SK-N-SH treated with all-trans-retinoic acid at 6 μM for 48 hours (cell line): ENCODE results near the gene METTL6.

Experiments
- ATAC-seq: fragments of 200-7000 bp; cut with Tn5 transposase; 3 replicates; pipeline ENCODE4 v1.9.1; 2020; ENCODE audit warnings: mild to moderate bottlenecking, moderate library complexity
- ARNTL ChIP-seq: fragments of 450-650 bp; formaldehyde crosslinking; IDR thresholded peaks from 2 replicates; pipeline ENCODE4 v1.5.0; 2020; ENCODE audit warnings: low read depth, mild to moderate bottlenecking, moderate library complexity, borderline replicate concordance
- BACH2 ChIP-seq: fragments of 250-450 bp; sonication (Bioruptor Pico); IDR thresholded peaks from 2 replicates; pipeline ENCODE4 v1.9.0; 2021; ENCODE audit warnings: mild to moderate bottlenecking, borderline replicate concordance
- CSDC2 ChIP-seq: fragments of 250-450 bp; sonication (Bioruptor Pico); IDR thresholded peaks from 2 replicates; pipeline ENCODE4 v1.5.0; 2020; ENCODE audit warnings: mild to moderate bottlenecking, moderate library complexity
- ESRRG ChIP-seq: fragments of 250-450 bp; sonication (Bioruptor Pico); IDR thresholded peaks from 2 replicates; pipeline ENCODE4 v1.6.1; 2021; ENCODE audit warnings: mild to moderate bottlenecking
- ISL1 ChIP-seq: fragments of 250-450 bp; sonication (Bioruptor Pico); IDR thresholded peaks from 2 replicates; pipeline ENCODE4 v2.1.2; 2022; ENCODE audit warnings: mild to moderate bottlenecking, moderate library complexity
- OSR1 ChIP-seq: fragments of 250-450 bp; sonication (Bioruptor Pico); IDR thresholded peaks from 2 replicates; pipeline ENCODE4 v1.8.0; 2022; ENCODE audit warnings: moderate library complexity, mild to moderate bottlenecking, inconsistent platforms
- RARB ChIP-seq: fragments of 250-450 bp; sonication (Bioruptor Pico); IDR thresholded peaks from 2 replicates; pipeline ENCODE4 v1.8.0; 2021; ENCODE audit warnings: mild to moderate bottlenecking, moderate library complexity
- SNAI2 ChIP-seq: fragments of 250-450 bp; sonication (Bioruptor Pico); IDR thresholded peaks from 2 replicates; pipeline ENCODE4 v1.5.0; 2020; ENCODE audit warnings: mild to moderate bottlenecking, moderate library complexity
- TCF4 ChIP-seq: fragments of 250-450 bp; sonication (Bioruptor Pico); IDR thresholded peaks from 2 replicates; pipeline ENCODE4 v1.8.0; 2021; ENCODE audit warnings: mild to moderate bottlenecking, moderate library complexity, borderline replicate concordance
- TOX ChIP-seq: fragments of 250-450 bp; sonication (Bioruptor Pico); IDR thresholded peaks from 2 replicates; pipeline ENCODE4 v1.8.0; 2021; ENCODE audit warnings: mild to moderate bottlenecking, moderate library complexity, borderline replicate concordance
- ZC3H10 ChIP-seq: fragments of 250-450 bp; sonication (Bioruptor Pico); IDR thresholded peaks from 2 replicates; pipeline ENCODE4 v1.5.1; 2021; ENCODE audit warnings: mild to moderate bottlenecking, moderate library complexity
- ZFP3 ChIP-seq: fragments of 250-450 bp; sonication (Bioruptor Pico); IDR thresholded peaks from 2 replicates; pipeline ENCODE4 v1.5.0; 2020; ENCODE audit warnings: mild to moderate bottlenecking, moderate library complexity
- ZFP30 ChIP-seq: fragments of 450-650 bp; formaldehyde crosslinking; IDR thresholded peaks from 2 replicates; pipeline ENCODE4 v1.5.0; 2022; ENCODE audit warnings: mild to moderate bottlenecking, moderate library complexity
- ZNF565 ChIP-seq: fragments of 450-650 bp; formaldehyde crosslinking; conservative IDR thresholded peaks from 2 replicates; pipeline ENCODE4 v1.5.0; 2020; ENCODE audit warnings: low read depth, mild to moderate bottlenecking, moderate library complexity
- ZNF70 ChIP-seq: fragments of 450-650 bp; formaldehyde crosslinking; IDR thresholded peaks from 2 replicates; pipeline ENCODE4 v1.5.0; 2020; ENCODE audit warnings: mild to moderate bottlenecking, moderate library complexity
- ZNF8 ChIP-seq: fragments of 450-650 bp; formaldehyde crosslinking; IDR thresholded peaks from 2 replicates; pipeline ENCODE4 v1.5.0; 2020; ENCODE audit warnings: mild to moderate bottlenecking, moderate library complexity
- TF ChIP-seq, protein P1 (sequence below): fragments of 250-450 bp; sonication (Bioruptor Pico); IDR thresholded peaks from 2 replicates; pipeline ENCODE4 v1.5.1; 2020; ENCODE audit warnings: low read depth, mild to moderate bottlenecking, moderate library complexity
- TF ChIP-seq, protein P2 (sequence below): fragments of 250-450 bp; sonication (Bioruptor Pico); IDR thresholded peaks from 2 replicates; pipeline ENCODE4 v1.8.0; 2020; ENCODE audit warnings: mild to moderate bottlenecking, moderate library complexity, borderline replicate concordance
- TF ChIP-seq, protein P3 (sequence below): fragments of 250-450 bp; sonication (Bioruptor Pico); IDR thresholded peaks from 2 replicates; pipeline ENCODE4 v1.5.1; 2021; ENCODE audit warnings: mild to moderate bottlenecking, moderate library complexity
- TF ChIP-seq, protein P4 (sequence below): fragments of 250-450 bp; sonication (Bioruptor Pico); IDR thresholded peaks from 2 replicates; pipeline ENCODE4 v1.5.0; 2020; ENCODE audit warnings: mild to moderate bottlenecking, moderate library complexity
- TF ChIP-seq, protein P5 (sequence below): fragments of 250-450 bp; sonication (Bioruptor Pico); IDR thresholded peaks from 2 replicates; pipeline ENCODE4 v1.8.0; 2021; ENCODE audit warnings: low read depth, mild to moderate bottlenecking, moderate library complexity, borderline replicate concordance

The METTL6 gene

DNA sequence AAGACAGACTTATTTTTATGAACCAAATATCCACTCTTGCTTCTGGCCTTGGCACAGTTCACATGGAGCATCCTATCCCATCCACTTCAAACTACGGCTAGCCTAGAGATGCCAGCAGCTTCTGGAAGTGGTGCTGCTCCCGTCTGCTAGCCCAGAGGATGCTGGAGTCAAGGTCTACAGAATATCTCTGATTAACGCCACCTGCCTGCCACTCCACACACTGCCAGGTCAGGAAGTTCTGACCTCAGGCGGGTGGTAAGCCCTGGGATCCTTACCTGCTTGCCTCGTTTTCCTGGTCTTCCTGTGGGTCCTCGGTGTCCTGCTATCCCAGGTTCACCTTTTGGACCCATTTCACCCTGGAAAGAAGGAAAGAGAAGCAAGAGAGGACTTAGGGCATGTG lies 42.9 kb upstream of the METTL6 start:
- TF ChIP-seq ZNF8 (CRISPR knock-in tag) (no peak), ARNTL (CRISPR knock-in tag) (no peak), ZFP3 (no peak), ZC3H10 (no peak), SNAI2 (CRISPR knock-in tag) (no peak), TCF4 (CRISPR knock-in tag) (no peak), BACH2 (no peak), RARB (CRISPR knock-in tag) (no peak), ZNF70 (CRISPR knock-in tag) (no peak), ESRRG (CRISPR knock-in tag) (no peak), ISL1 (CRISPR knock-in tag) (no peak), ZNF565 (CRISPR knock-in tag) (no peak), CSDC2 (CRISPR knock-in tag) (no peak), ZFP30 (CRISPR knock-in tag) (no peak), OSR1 (CRISPR knock-in tag) (no peak)
- TF ChIP-seq, protein P1, sequence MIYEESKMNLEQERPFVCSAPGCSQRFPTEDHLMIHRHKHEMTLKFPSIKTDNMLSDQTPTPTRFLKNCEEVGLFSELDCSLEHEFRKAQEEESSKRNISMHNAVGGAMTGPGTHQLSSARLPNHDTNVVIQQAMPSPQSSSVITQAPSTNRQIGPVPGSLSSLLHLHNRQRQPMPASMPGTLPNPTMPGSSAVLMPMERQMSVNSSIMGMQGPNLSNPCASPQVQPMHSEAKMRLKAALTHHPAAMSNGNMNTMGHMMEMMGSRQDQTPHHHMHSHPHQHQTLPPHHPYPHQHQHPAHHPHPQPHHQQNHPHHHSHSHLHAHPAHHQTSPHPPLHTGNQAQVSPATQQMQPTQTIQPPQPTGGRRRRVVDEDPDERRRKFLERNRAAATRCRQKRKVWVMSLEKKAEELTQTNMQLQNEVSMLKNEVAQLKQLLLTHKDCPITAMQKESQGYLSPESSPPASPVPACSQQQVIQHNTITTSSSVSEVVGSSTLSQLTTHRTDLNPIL (CRISPR knock-in tag) = no peak
- TF ChIP-seq, protein P2, sequence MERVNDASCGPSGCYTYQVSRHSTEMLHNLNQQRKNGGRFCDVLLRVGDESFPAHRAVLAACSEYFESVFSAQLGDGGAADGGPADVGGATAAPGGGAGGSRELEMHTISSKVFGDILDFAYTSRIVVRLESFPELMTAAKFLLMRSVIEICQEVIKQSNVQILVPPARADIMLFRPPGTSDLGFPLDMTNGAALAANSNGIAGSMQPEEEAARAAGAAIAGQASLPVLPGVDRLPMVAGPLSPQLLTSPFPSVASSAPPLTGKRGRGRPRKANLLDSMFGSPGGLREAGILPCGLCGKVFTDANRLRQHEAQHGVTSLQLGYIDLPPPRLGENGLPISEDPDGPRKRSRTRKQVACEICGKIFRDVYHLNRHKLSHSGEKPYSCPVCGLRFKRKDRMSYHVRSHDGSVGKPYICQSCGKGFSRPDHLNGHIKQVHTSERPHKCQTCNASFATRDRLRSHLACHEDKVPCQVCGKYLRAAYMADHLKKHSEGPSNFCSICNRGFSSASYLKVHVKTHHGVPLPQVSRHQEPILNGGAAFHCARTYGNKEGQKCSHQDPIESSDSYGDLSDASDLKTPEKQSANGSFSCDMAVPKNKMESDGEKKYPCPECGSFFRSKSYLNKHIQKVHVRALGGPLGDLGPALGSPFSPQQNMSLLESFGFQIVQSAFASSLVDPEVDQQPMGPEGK (CRISPR knock-in tag) = no peak
- TF ChIP-seq, protein P3, sequence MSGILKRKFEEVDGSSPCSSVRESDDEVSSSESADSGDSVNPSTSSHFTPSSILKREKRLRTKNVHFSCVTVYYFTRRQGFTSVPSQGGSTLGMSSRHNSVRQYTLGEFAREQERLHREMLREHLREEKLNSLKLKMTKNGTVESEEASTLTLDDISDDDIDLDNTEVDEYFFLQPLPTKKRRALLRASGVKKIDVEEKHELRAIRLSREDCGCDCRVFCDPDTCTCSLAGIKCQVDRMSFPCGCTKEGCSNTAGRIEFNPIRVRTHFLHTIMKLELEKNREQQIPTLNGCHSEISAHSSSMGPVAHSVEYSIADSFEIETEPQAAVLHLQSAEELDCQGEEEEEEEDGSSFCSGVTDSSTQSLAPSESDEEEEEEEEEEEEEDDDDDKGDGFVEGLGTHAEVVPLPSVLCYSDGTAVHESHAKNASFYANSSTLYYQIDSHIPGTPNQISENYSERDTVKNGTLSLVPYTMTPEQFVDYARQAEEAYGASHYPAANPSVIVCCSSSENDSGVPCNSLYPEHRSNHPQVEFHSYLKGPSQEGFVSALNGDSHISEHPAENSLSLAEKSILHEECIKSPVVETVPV = no peak
- TF ChIP-seq, protein P4, sequence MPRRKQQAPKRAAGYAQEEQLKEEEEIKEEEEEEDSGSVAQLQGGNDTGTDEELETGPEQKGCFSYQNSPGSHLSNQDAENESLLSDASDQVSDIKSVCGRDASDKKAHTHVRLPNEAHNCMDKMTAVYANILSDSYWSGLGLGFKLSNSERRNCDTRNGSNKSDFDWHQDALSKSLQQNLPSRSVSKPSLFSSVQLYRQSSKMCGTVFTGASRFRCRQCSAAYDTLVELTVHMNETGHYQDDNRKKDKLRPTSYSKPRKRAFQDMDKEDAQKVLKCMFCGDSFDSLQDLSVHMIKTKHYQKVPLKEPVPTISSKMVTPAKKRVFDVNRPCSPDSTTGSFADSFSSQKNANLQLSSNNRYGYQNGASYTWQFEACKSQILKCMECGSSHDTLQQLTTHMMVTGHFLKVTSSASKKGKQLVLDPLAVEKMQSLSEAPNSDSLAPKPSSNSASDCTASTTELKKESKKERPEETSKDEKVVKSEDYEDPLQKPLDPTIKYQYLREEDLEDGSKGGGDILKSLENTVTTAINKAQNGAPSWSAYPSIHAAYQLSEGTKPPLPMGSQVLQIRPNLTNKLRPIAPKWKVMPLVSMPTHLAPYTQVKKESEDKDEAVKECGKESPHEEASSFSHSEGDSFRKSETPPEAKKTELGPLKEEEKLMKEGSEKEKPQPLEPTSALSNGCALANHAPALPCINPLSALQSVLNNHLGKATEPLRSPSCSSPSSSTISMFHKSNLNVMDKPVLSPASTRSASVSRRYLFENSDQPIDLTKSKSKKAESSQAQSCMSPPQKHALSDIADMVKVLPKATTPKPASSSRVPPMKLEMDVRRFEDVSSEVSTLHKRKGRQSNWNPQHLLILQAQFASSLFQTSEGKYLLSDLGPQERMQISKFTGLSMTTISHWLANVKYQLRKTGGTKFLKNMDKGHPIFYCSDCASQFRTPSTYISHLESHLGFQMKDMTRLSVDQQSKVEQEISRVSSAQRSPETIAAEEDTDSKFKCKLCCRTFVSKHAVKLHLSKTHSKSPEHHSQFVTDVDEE (CRISPR knock-in tag) = no peak
- ATAC-seq = no peak; the same call in 2 of the 3 replicates

DNA sequence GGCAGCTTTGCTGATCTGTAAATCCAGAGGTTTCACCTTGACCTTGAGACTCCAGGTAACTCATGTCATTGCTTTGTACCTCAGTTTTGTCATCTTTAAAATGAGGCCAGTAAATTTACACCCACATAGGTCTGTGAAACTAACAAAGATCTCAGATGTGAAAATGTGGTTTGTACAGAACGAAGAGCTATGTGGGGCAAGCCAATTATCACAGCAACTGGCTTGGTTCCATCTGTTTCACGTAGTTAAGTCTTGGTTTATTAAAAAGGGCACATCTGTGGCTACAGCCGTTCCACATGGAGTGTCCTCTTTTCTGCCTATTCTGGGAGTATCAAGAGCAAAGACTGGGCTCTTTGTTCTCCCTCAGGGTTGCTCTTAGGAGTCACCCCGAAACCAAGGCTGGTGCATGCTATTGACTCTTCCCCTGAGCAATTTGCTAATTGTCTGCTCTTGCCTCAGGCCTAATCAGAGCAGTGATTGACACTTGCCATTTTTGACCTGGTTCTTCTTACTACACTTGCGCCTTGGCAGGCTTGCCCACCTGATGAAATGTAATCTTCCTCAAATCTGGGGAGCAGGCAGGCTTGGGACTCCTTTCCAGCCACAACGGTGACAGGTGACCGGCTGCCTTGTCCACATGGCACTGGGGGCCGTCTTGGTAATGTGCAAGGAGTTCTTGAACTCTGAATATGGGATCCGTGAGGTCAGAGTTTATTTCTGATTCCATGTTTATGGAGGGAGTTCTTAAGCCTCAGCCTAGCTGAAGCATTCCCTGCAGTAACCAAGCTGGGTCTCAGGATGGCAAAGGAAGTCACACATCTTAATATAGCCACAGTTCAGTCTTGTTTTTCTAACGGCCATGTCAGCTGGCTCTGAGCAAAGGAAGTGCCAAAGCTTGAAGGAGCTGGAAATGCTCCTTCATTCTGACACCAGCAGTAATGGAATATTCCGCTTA lies 40.2 kb upstream of the METTL6 start:
- TF ChIP-seq, protein P3 = no peak
- TF ChIP-seq ZFP3 = no peak
- TF ChIP-seq TOX (CRISPR knock-in tag) = no peak
- TF ChIP-seq ARNTL (CRISPR knock-in tag) = no peak
- TF ChIP-seq ZFP30 (CRISPR knock-in tag) = no peak
- TF ChIP-seq, protein P5, sequence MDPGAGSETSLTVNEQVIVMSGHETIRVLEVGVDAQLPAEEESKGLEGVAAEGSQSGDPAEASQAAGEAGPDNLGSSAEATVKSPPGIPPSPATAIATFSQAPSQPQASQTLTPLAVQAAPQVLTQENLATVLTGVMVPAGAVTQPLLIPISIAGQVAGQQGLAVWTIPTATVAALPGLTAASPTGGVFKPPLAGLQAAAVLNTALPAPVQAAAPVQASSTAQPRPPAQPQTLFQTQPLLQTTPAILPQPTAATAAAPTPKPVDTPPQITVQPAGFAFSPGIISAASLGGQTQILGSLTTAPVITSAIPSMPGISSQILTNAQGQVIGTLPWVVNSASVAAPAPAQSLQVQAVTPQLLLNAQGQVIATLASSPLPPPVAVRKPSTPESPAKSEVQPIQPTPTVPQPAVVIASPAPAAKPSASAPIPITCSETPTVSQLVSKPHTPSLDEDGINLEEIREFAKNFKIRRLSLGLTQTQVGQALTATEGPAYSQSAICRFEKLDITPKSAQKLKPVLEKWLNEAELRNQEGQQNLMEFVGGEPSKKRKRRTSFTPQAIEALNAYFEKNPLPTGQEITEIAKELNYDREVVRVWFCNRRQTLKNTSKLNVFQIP (CRISPR knock-in tag) = no peak
- no peak for ATAC-seq
